Rectal smooth muscle tissue (tissue), 1 donor: Measurements from ENCODE around the gene P3H2.
"Not testable (repeated sequence)": the region's sequence is repeated elsewhere in the genome, so short reads cannot be mapped to it uniquely, and the experiment has no call there.

Source experiments
- H3K27ac ChIP-seq: one replicate; pipeline ENCODE4 v1.7.0; 2013; ENCODE audit warnings: low read depth, low read length, inconsistent platforms
- H3K27me3 ChIP-seq: one replicate; pipeline ENCODE4 v1.7.0; 2013; ENCODE audit warnings: low read length; ENCODE audit not compliant: control insufficient read depth, insufficient read depth
- H3K36me3 ChIP-seq: one replicate; pipeline ENCODE4 v1.7.0; 2013; ENCODE audit warnings: low read length; ENCODE audit not compliant: control insufficient read depth, insufficient read depth
- H3K4me1 ChIP-seq: one replicate; pipeline ENCODE4 v1.7.0; 2013; ENCODE audit warnings: low read length; ENCODE audit not compliant: control insufficient read depth, insufficient read depth
- H3K4me3 ChIP-seq: one replicate; pipeline ENCODE4 v1.7.0; 2013; ENCODE audit warnings: low read length
- H3K9ac ChIP-seq: one replicate; pipeline ENCODE4 v1.7.0; 2013; ENCODE audit warnings: low read length

P3H2 gene

GRCh38 chr3:190149830-190150619, 29.3 kb upstream of the P3H2 start:
- H3K36me3 ChIP-seq, H3K4me3 ChIP-seq, H3K9ac ChIP-seq, H3K27ac ChIP-seq, H3K27me3 ChIP-seq, H3K4me1 ChIP-seq: not testable (repeated sequence)

GRCh38 chr3:190144793-190145192, 24.1 kb upstream of the P3H2 start:
- not testable (repeated sequence) for H3K4me1 ChIP-seq, H3K27ac ChIP-seq, H3K4me3 ChIP-seq, H3K27me3 ChIP-seq, H3K9ac ChIP-seq, H3K36me3 ChIP-seq

GRCh38 chr3:190142041-190142440, 21.3 kb upstream of the P3H2 start:
- H3K4me3 ChIP-seq = no peak overlapping the region
- no peak overlapping the region for H3K27ac ChIP-seq
- no peaks in the 10 kb centered on the region for H3K4me1 ChIP-seq
- H3K9ac ChIP-seq = no peak overlapping the region
- H3K36me3 ChIP-seq = no peaks in the 10 kb centered on the region
- H3K27me3 ChIP-seq = no peaks in the 10 kb centered on the region

- Histone ChIP-seq H3K4me1 (no peaks in the 10 kb centered on the region), H3K9ac (no peak overlapping the region), H3K4me3 (no peak overlapping the region), H3K36me3 (no peaks in the 10 kb centered on the region), H3K27me3 (no peaks in the 10 kb centered on the region), H3K27ac (no peak overlapping the region)
Measured at GRCh38 chr3:190139365-190139764, 18.7 kb upstream of the P3H2 start.

GRCh38 chr3:190132371-190132770, 11.7 kb upstream of the P3H2 start:
- Histone ChIP-seq H3K4me3 (no peak overlapping the region), H3K27me3 (no peaks in the 10 kb centered on the region), H3K27ac (no peak overlapping the region), H3K9ac (no peak overlapping the region), H3K4me1 (no peaks in the 10 kb centered on the region), H3K36me3 (no peaks in the 10 kb centered on the region)

GRCh38 chr3:190131329-190131728, 10.6 kb upstream of the P3H2 start:
- no peak overlapping the region for H3K27ac ChIP-seq
- H3K36me3 ChIP-seq = no peaks in the 10 kb centered on the region
- H3K4me1 ChIP-seq = no peaks in the 10 kb centered on the region
- no peaks in the 10 kb centered on the region for H3K27me3 ChIP-seq
- H3K9ac ChIP-seq = no peak overlapping the region
- H3K4me3 ChIP-seq = no peak overlapping the region

- Histone ChIP-seq H3K9ac (no peak overlapping the region), H3K27ac (no peak overlapping the region), H3K27me3 (no peaks in the 10 kb centered on the region), H3K4me3 (no peak overlapping the region), H3K4me1 (no peaks in the 10 kb centered on the region), H3K36me3 (no peaks in the 10 kb centered on the region)
Measured at GRCh38 chr3:190130696-190131095, 10.0 kb upstream of the P3H2 start.

- Histone ChIP-seq H3K9ac (no peak overlapping the region), H3K27ac (no peak overlapping the region), H3K4me1 (no peaks in the 10 kb centered on the region), H3K4me3 (no peak overlapping the region), H3K27me3 (no peaks in the 10 kb centered on the region), H3K36me3 (no peaks in the 10 kb centered on the region)
Measured at GRCh38 chr3:190130037-190130436, 9.3 kb upstream of the P3H2 start.

- H3K27ac ChIP-seq = no peak overlapping the region
- no peaks in the 10 kb centered on the region for H3K36me3 ChIP-seq
- no peak overlapping the region for H3K9ac ChIP-seq
- no peak overlapping the region for H3K4me3 ChIP-seq
- H3K4me1 ChIP-seq = no peaks in the 10 kb centered on the region
- H3K27me3 ChIP-seq = no peaks in the 10 kb centered on the region
Measured at GRCh38 chr3:190127797-190128196, 7.1 kb upstream of the P3H2 start.

GRCh38 chr3:190127195-190127594, 6.5 kb upstream of the P3H2 start:
- no peaks in the 10 kb centered on the region for H3K27me3 ChIP-seq
- peaks cover under 1% of the 10 kb centered on the region for H3K4me1 ChIP-seq
- H3K36me3 ChIP-seq = no peaks in the 10 kb centered on the region
- H3K9ac ChIP-seq = no peak overlapping the region
- H3K4me3 ChIP-seq = no peak overlapping the region
- no peak overlapping the region for H3K27ac ChIP-seq

- Histone ChIP-seq H3K9ac (no peak overlapping the region), H3K4me3 (no peak overlapping the region), H3K27ac (no peak overlapping the region), H3K27me3 (no peaks in the 10 kb centered on the region), H3K36me3 (no peaks in the 10 kb centered on the region), H3K4me1 (peaks cover 8% of the 10 kb centered on the region)
Measured at GRCh38 chr3:190125436-190126068, 4.9 kb upstream of the P3H2 start.

GRCh38 chr3:190124067-190124466, 3.4 kb upstream of the P3H2 start:
- no peak overlapping the region for H3K27ac ChIP-seq
- no peak overlapping the region for H3K4me3 ChIP-seq
- H3K4me1 ChIP-seq = peaks cover 8% of the 10 kb centered on the region
- no peaks in the 10 kb centered on the region for H3K27me3 ChIP-seq
- no peaks in the 10 kb centered on the region for H3K36me3 ChIP-seq
- no peak overlapping the region for H3K9ac ChIP-seq

- H3K4me1 ChIP-seq = peaks cover 11% of the 10 kb centered on the region
- H3K36me3 ChIP-seq = no peaks in the 10 kb centered on the region
- no peaks in the 10 kb centered on the region for H3K27me3 ChIP-seq
- H3K27ac ChIP-seq = no peak overlapping the region
- H3K9ac ChIP-seq = no peak overlapping the region
- H3K4me3 ChIP-seq = no peak overlapping the region
Measured at GRCh38 chr3:190122198-190122771, 1.6 kb upstream of the P3H2 start.
